ENCODE data around the gene TENM4.

TENM4 gene

DNA sequence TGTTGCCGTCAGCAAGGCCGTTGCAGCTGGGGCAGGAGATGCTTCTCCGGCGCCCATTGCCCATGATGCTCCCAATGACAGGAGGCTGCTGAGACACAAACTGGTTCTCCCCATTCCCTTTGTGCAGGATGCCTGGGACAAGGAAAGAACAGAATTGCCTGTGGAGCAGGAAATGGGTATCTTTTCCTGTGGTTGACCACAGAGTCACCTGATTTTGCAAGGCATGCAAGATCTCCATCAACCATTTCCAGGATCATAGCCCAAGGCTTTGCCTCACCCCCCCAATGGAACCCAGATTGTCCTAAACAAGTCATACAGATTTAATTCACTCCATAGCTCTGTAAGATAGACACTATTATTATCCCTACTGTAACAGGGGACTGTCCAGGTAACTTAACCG is 718.0 kb downstream of the TENM4 start:
- H3K4me3 ChIP-seq (ENCODE audit: low read depth, low read length) = no peak overlapping the region
- no peaks in the 10 kb centered on the region for H3K9me3 ChIP-seq (ENCODE audit: control insufficient read depth, insufficient read depth, low read depth, low read length)
- H3K4me1 ChIP-seq (ENCODE audit: control insufficient read depth, insufficient read depth, low read length) = no peaks in the 10 kb centered on the region
- H3K27ac ChIP-seq (ENCODE audit: extremely low read depth, low read depth, low read length) = no peak overlapping the region
- CTCF ChIA-PET = interaction anchor here (3.9 kb wide), 1 partner anchor 77 kb away, joined by 14 read pairs; no protein-coding TSS in a partner anchor
- TF ChIP-seq, protein P1, sequence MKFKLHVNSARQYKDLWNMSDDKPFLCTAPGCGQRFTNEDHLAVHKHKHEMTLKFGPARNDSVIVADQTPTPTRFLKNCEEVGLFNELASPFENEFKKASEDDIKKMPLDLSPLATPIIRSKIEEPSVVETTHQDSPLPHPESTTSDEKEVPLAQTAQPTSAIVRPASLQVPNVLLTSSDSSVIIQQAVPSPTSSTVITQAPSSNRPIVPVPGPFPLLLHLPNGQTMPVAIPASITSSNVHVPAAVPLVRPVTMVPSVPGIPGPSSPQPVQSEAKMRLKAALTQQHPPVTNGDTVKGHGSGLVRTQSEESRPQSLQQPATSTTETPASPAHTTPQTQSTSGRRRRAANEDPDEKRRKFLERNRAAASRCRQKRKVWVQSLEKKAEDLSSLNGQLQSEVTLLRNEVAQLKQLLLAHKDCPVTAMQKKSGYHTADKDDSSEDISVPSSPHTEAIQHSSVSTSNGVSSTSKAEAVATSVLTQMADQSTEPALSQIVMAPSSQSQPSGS (tag by site-specific recombination; IDR thresholded peaks at IDR 0.05; ENCODE audit: low read depth) = no peak
- TF ChIP-seq, protein P2, sequence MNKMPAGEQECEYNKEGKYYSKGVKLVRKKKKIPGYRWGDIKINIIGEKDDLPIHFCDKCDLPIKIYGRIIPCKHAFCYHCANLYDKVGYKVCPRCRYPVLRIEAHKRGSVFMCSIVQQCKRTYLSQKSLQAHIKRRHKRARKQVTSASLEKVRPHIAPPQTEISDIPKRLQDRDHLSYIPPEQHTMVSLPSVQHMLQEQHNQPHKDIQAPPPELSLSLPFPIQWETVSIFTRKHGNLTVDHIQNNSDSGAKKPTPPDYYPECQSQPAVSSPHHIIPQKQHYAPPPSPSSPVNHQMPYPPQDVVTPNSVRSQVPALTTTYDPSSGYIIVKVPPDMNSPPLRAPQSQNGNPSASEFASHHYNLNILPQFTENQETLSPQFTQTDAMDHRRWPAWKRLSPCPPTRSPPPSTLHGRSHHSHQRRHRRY (tag by site-specific recombination; IDR thresholded peaks at IDR 0.05) = no peak
- TF ChIP-seq ZNF654 (tag by site-specific recombination; IDR thresholded peaks at IDR 0.05; ENCODE audit: low read depth) = no peak
- no peaks in the 10 kb centered on the region for H3K36me3 ChIP-seq (ENCODE audit: control insufficient read depth in 2 of 2, insufficient read depth in 1 of 2, low read length in 2 of 2)
- POLR2A ChIA-PET = no interaction called here

DNA sequence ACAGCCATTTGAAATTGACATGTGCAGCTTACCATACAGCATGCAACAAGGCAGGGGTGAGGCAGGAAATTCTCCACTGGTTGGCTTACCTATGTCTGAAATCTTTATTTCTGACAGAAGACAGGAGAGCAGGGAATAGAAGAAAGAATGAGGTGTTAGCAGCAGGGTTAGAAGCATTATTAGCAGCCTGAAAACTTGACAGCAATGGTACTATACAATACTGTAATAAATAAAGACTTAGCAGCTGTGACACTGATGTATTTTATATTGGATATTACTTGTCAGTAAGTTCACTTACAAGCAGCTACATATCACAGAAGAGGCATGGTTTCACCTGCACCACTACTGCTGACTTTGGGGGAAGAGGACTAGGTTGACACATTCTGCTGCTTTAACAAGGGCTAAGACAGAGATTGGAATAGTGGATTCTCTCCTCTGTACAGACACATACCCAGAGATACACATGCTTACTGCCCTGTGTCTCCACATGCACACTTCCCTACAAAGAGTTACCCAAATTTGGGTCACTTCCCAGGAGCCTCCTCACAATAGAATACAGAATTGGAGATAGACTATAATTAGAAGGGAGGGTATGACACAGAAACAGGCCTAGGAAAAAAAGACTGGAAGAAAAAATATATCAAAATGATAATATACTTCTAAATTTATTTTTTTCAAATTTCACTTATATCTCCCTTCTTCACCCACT is 720.4 kb downstream of the TENM4 start:
- H3K27ac ChIP-seq (ENCODE audit: extremely low read depth, low read depth, low read length) = no peak overlapping the region
- H3K9me3 ChIP-seq (ENCODE audit: control insufficient read depth, insufficient read depth, low read depth, low read length) = no peaks in the 10 kb centered on the region
- H3K4me1 ChIP-seq (ENCODE audit: control insufficient read depth, insufficient read depth, low read length) = no peaks in the 10 kb centered on the region
- ChIA-PET POLR2A (no interaction called here), CTCF (interaction anchor here (2.6 kb wide), 1 partner anchor 74 kb away, joined by 19 read pairs; no protein-coding TSS in a partner anchor)
- TF ChIP-seq ZNF670 (tag by site-specific recombination; IDR thresholded peaks at IDR 0.05; ENCODE audit: low read depth) = no peak
- no peaks in the 10 kb centered on the region for H3K36me3 ChIP-seq (ENCODE audit: control insufficient read depth in 2 of 2, insufficient read depth in 1 of 2, low read length in 2 of 2)
- no peak overlapping the region for H3K4me3 ChIP-seq (ENCODE audit: low read depth, low read length)

DNA sequence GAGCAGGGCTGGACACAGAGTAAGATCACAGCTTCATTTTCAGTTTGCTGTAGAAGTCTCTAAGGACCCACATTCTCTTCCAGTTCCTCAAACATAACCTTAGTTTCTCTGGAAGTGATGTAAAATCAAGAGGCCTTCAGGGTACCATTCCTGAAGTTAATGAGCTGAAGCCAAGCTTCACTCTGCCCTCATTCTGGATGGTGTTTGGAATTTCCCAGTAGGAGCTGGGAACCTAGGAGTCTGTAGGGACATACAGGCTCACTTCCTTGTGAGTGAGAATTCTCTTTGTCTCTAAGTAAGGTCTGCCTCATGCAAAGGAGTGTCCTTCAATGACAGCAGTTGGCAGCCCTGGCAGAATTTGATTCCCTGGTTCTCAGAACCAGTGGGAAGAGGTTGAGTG is 723.8 kb downstream of the TENM4 start:
- CTCF ChIA-PET = interaction anchor here (1.3 to 5.3 kb wide), 8 partner anchors 8 to 115 kb away, joined by 3 to 108 read pairs (median 16); no protein-coding TSS in a partner anchor
- H3K4me1 ChIP-seq (ENCODE audit: control insufficient read depth, insufficient read depth, low read length) = no peaks in the 10 kb centered on the region
- POLR2A ChIA-PET = no interaction called here
- TF ChIP-seq ZNF501 (tag by site-specific recombination; IDR thresholded peaks at IDR 0.05) (no peak), KLF9 (tag by site-specific recombination; IDR thresholded peaks at IDR 0.05; ENCODE audit: low read depth) (no peak), SP3 (tag by site-specific recombination; IDR thresholded peaks at IDR 0.05) (no peak), ZNF157 (tag by site-specific recombination; IDR thresholded peaks at IDR 0.05) (no peak), ZNF544 (tag by site-specific recombination; IDR thresholded peaks at IDR 0.05) (no peak), ZNF324 (tag by site-specific recombination; IDR thresholded peaks at IDR 0.05) (no peak), ZNF24 (tag by site-specific recombination; IDR thresholded peaks at IDR 0.05) (no peak), ZNF776 (tag by site-specific recombination; IDR thresholded peaks at IDR 0.05; ENCODE audit: borderline replicate concordance) (no peak), YY1 (tag by site-specific recombination; IDR thresholded peaks at IDR 0.05) (no peak), ZNF560 (tag by site-specific recombination; IDR thresholded peaks at IDR 0.05; ENCODE audit: borderline replicate concordance) (no peak), ZNF433 (tag by site-specific recombination; IDR thresholded peaks at IDR 0.05; ENCODE audit: low read depth) (no peak), ZNF239 (tag by site-specific recombination; IDR thresholded peaks at IDR 0.05) (no peak), ZNF311 (tag by site-specific recombination; IDR thresholded peaks at IDR 0.05; ENCODE audit: borderline replicate concordance) (no peak), ZNF626 (tag by site-specific recombination; IDR thresholded peaks at IDR 0.05) (no peak)
- TF ChIP-seq, protein P3, sequence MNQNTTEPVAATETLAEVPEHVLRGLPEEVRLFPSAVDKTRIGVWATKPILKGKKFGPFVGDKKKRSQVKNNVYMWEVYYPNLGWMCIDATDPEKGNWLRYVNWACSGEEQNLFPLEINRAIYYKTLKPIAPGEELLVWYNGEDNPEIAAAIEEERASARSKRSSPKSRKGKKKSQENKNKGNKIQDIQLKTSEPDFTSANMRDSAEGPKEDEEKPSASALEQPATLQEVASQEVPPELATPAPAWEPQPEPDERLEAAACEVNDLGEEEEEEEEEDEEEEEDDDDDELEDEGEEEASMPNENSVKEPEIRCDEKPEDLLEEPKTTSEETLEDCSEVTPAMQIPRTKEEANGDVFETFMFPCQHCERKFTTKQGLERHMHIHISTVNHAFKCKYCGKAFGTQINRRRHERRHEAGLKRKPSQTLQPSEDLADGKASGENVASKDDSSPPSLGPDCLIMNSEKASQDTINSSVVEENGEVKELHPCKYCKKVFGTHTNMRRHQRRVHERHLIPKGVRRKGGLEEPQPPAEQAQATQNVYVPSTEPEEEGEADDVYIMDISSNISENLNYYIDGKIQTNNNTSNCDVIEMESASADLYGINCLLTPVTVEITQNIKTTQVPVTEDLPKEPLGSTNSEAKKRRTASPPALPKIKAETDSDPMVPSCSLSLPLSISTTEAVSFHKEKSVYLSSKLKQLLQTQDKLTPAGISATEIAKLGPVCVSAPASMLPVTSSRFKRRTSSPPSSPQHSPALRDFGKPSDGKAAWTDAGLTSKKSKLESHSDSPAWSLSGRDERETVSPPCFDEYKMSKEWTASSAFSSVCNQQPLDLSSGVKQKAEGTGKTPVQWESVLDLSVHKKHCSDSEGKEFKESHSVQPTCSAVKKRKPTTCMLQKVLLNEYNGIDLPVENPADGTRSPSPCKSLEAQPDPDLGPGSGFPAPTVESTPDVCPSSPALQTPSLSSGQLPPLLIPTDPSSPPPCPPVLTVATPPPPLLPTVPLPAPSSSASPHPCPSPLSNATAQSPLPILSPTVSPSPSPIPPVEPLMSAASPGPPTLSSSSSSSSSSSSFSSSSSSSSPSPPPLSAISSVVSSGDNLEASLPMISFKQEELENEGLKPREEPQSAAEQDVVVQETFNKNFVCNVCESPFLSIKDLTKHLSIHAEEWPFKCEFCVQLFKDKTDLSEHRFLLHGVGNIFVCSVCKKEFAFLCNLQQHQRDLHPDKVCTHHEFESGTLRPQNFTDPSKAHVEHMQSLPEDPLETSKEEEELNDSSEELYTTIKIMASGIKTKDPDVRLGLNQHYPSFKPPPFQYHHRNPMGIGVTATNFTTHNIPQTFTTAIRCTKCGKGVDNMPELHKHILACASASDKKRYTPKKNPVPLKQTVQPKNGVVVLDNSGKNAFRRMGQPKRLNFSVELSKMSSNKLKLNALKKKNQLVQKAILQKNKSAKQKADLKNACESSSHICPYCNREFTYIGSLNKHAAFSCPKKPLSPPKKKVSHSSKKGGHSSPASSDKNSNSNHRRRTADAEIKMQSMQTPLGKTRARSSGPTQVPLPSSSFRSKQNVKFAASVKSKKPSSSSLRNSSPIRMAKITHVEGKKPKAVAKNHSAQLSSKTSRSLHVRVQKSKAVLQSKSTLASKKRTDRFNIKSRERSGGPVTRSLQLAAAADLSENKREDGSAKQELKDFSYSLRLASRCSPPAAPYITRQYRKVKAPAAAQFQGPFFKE (tag by site-specific recombination; IDR thresholded peaks at IDR 0.05; ENCODE audit: borderline replicate concordance) = no peak
- TF ChIP-seq, protein P4, sequence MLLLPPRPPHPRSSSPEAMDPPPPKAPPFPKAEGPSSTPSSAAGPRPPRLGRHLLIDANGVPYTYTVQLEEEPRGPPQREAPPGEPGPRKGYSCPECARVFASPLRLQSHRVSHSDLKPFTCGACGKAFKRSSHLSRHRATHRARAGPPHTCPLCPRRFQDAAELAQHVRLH (tag by site-specific recombination; IDR thresholded peaks at IDR 0.05) = no peak
- TF ChIP-seq, protein P5, sequence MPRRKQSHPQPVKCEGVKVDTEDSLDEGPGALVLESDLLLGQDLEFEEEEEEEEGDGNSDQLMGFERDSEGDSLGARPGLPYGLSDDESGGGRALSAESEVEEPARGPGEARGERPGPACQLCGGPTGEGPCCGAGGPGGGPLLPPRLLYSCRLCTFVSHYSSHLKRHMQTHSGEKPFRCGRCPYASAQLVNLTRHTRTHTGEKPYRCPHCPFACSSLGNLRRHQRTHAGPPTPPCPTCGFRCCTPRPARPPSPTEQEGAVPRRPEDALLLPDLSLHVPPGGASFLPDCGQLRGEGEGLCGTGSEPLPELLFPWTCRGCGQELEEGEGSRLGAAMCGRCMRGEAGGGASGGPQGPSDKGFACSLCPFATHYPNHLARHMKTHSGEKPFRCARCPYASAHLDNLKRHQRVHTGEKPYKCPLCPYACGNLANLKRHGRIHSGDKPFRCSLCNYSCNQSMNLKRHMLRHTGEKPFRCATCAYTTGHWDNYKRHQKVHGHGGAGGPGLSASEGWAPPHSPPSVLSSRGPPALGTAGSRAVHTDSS (tag by site-specific recombination; IDR thresholded peaks at IDR 0.05) = no peak

More for the DNA sequence above, 723.8 kb downstream of the TENM4 start:
- Histone ChIP-seq H3K9me3 (ENCODE audit: control insufficient read depth, insufficient read depth, low read depth, low read length) (no peaks in the 10 kb centered on the region), H3K36me3 (ENCODE audit: control insufficient read depth in 2 of 2, insufficient read depth in 1 of 2, low read length in 2 of 2) (no peaks in the 10 kb centered on the region), H3K27ac (ENCODE audit: extremely low read depth, low read depth, low read length) (no peak overlapping the region), H3K4me3 (ENCODE audit: low read depth, low read length) (no peak overlapping the region)
